Vagina (tissue), 2 donors: ENCODE data around the gene MRPL50.

Source experiments
- CTCF ChIP-seq, 3 experiments: fragments of 450-650 bp in 2 of 3; fragments of 200-600 bp in 1 of 3; sonication (generic) in 1 of 3; IDR thresholded peaks; one replicate each; pipeline ENCODE4 v1.5.1; 2017 to 2019; ENCODE audit warnings: antibody characterized with exemption in 3 of 3, mild to moderate bottlenecking in 2 of 3, moderate library complexity in 2 of 3
- POLR2A ChIP-seq, 2 donors: fragments of 450-650 bp; IDR thresholded peaks; one replicate each; pipeline ENCODE4 v1.6.1; 2017; ENCODE audit warnings: antibody characterized with exemption in 2 of 2, mild to moderate bottlenecking in 2 of 2, moderate library complexity in 2 of 2
- POLR2AphosphoS5 ChIP-seq, 2 donors: sonication (generic); formaldehyde crosslinking; IDR thresholded peaks; one replicate each; pipeline ENCODE4 v1.9.0; 2017; ENCODE audit warnings: antibody characterized with exemption in 2 of 2, mild to moderate bottlenecking in 2 of 2, low read depth in 1 of 2; ENCODE audit not compliant: insufficient read depth in 1 of 2

GRCh38 chr9:101438523-101438922 is 40.1 kb upstream of the MRPL50 start:
- TF ChIP-seq POLR2AphosphoS5 (IDR thresholded peaks at IDR 0.05; ENCODE audit: insufficient read depth in 1 of 2, low read depth in 1 of 2) (no peak), POLR2A (IDR thresholded peaks at IDR 0.05) (no peak), CTCF (IDR thresholded peaks at IDR 0.05) (no peak)
